Gastrocnemius medialis (tissue), 4 donors: Measurements from ENCODE around the gene EOMES.

ENCODE experiments used
- POLR2A ChIP-seq, 2 donors: fragments of 450-650 bp; IDR thresholded peaks; one replicate each; pipeline ENCODE4 v1.6.1; 2017; ENCODE audit warnings: antibody characterized with exemption in 2 of 2, mild to moderate bottlenecking in 2 of 2, moderate library complexity in 2 of 2
- TF ChIP-seq, protein P1 (sequence below), 5 experiments: fragments of 450-650 bp in 3 of 5; fragments of 200-600 bp in 2 of 5; sonication (generic) in 2 of 5; IDR thresholded peaks in 4 of 5; conservative IDR thresholded peaks in 1 of 5; 1 replicate in 4 of 5; 2 replicates in 1 of 5; pipeline ENCODE4 v1.5.1; 2016 to 2019; ENCODE audit warnings: antibody characterized with exemption in 5 of 5, mild to moderate bottlenecking in 3 of 5, moderate library complexity in 3 of 5

DNA sequence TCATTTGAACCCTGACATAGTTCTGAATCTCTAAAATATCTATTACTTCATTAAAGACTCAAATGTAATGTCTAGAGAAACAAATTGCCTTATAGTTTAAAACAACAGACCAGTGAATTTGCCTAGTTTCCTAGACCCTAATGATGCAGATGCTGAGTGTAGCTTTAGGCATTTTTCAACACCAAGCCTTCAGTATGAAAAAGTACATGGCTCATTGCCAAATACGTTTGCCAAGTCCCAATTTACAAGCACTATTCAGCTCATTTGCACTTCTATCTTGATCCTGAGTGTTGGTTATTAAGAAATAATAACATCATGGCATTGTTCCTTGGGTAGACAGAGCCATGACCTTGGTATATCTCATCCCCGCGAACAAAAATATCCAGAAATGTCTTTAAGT is 46.8 kb downstream of the EOMES start:
- TF ChIP-seq, protein P1, sequence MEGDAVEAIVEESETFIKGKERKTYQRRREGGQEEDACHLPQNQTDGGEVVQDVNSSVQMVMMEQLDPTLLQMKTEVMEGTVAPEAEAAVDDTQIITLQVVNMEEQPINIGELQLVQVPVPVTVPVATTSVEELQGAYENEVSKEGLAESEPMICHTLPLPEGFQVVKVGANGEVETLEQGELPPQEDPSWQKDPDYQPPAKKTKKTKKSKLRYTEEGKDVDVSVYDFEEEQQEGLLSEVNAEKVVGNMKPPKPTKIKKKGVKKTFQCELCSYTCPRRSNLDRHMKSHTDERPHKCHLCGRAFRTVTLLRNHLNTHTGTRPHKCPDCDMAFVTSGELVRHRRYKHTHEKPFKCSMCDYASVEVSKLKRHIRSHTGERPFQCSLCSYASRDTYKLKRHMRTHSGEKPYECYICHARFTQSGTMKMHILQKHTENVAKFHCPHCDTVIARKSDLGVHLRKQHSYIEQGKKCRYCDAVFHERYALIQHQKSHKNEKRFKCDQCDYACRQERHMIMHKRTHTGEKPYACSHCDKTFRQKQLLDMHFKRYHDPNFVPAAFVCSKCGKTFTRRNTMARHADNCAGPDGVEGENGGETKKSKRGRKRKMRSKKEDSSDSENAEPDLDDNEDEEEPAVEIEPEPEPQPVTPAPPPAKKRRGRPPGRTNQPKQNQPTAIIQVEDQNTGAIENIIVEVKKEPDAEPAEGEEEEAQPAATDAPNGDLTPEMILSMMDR (IDR thresholded peaks at IDR 0.05 in 4 of 5, conservative IDR thresholded peaks at IDR 0.05 in 1 of 5) = no peak
- TF ChIP-seq POLR2A (IDR thresholded peaks at IDR 0.05) = no peak
